HUES6 (cell line): ENCODE results near the gene USP4.
"Not testable (repeated sequence)": the region's sequence is repeated elsewhere in the genome, so short reads cannot be mapped to it uniquely, and the experiment has no call there.

Experiments
- H3K27ac ChIP-seq: 2 replicates; pipeline ENCODE4 v1.7.0; 2013; ENCODE audit warnings: low read depth, mild to moderate bottlenecking, low read length, inconsistent platforms
- H3K27me3 ChIP-seq: 2 replicates; pipeline ENCODE4 v1.6.1; 2013; ENCODE audit warnings: low read length; ENCODE audit not compliant: control insufficient read depth, insufficient read depth
- H3K36me3 ChIP-seq: 2 replicates; pipeline ENCODE4 v1.6.1; 2013; ENCODE audit warnings: low read length; ENCODE audit not compliant: control insufficient read depth, insufficient read depth
- H3K4me1 ChIP-seq: 2 replicates; pipeline ENCODE4 v1.6.1; 2013; ENCODE audit warnings: low read length; ENCODE audit not compliant: control insufficient read depth, insufficient read depth
- H3K4me3 ChIP-seq: 2 replicates; pipeline ENCODE4 v1.5.1; 2013; ENCODE audit warnings: low read depth, low read length
- H3K9ac ChIP-seq: one replicate; pipeline ENCODE4 v1.6.1; 2013; ENCODE audit warnings: mild to moderate bottlenecking, low read length
- H3K9me3 ChIP-seq: 2 replicates; pipeline ENCODE4 v1.6.1; 2013; ENCODE audit warnings: low read depth, low read length; ENCODE audit not compliant: control insufficient read depth, insufficient read depth

The USP4 gene

GRCh38 chr3:49371946-49372345, 32.1 kb upstream of the USP4 start:
- H3K27me3 ChIP-seq, result no peaks in the 10 kb centered on the region
- no peak overlapping the region for H3K9ac ChIP-seq
- no peak overlapping the region for H3K27ac ChIP-seq
- no peaks in the 10 kb centered on the region for H3K4me1 ChIP-seq
- H3K9me3 ChIP-seq, result no peaks in the 10 kb centered on the region
- no peak overlapping the region for H3K4me3 ChIP-seq
- H3K36me3 ChIP-seq, result peaks cover 70% of the 10 kb centered on the region

- Histone ChIP-seq H3K36me3 (peaks cover 79% of the 10 kb centered on the region), H3K9me3 (no peaks in the 10 kb centered on the region), H3K9ac (no peak overlapping the region), H3K4me3 (no peak overlapping the region), H3K4me1 (no peaks in the 10 kb centered on the region), H3K27ac (no peak overlapping the region), H3K27me3 (no peaks in the 10 kb centered on the region)
These were observed 30.9 kb upstream of the USP4 start for GRCh38 chr3:49370585-49371290.

DNA sequence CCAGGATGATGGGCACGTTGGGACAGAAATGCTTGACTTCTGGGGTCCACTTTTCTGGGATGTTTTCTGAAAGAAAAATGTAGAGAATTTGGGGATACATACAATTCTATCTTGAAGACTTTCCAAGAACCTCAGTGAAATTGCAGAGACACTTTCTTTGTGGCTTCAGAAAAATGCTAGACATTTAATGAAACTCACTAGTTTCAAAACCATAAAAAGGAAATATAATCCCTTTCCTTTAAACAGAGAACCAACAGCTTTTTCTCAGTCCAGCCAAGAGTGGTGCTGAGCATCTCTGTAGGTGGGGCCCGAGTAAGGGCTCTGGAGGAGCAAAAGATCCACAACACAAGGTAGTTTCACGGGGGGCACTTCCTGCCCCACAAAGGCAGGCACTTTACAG, 22.7 kb upstream of the USP4 start:
- H3K9ac ChIP-seq, result no peak overlapping the region
- no peak overlapping the region for H3K27ac ChIP-seq
- no peak overlapping the region for H3K4me3 ChIP-seq
- H3K9me3 ChIP-seq, result no peaks in the 10 kb centered on the region
- no peaks in the 10 kb centered on the region for H3K27me3 ChIP-seq
- peaks cover 69% of the 10 kb centered on the region for H3K36me3 ChIP-seq
- H3K4me1 ChIP-seq, result peaks cover 18% of the 10 kb centered on the region

DNA sequence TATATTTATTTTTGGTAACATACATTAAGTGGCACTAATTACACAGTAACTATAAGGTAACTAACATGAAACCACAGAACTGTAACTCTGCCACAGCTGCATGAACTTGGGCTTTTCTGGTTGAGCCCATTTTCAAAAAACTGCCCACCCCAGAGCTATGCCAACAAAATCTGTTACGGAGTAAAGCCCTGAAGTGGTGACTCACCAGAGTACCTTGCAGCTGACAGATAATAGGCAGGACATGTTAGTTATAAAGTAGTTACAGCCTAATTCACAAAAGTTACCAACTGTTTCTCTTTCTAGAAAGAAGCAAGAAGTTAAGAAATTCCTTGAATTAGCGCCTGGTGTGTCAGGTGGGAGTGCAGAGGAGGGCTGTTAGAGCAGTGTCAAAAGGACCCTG, 19.8 kb upstream of the USP4 start:
- H3K27ac ChIP-seq, result no peak overlapping the region
- H3K9ac ChIP-seq, result no peak overlapping the region
- no peaks in the 10 kb centered on the region for H3K9me3 ChIP-seq
- H3K27me3 ChIP-seq, result no peaks in the 10 kb centered on the region
- H3K4me3 ChIP-seq, result peak overlapping the region; percentile 70; the same call in 1 of the 2 replicates
- peaks cover 64% of the 10 kb centered on the region for H3K36me3 ChIP-seq
- peaks cover 18% of the 10 kb centered on the region for H3K4me1 ChIP-seq

DNA sequence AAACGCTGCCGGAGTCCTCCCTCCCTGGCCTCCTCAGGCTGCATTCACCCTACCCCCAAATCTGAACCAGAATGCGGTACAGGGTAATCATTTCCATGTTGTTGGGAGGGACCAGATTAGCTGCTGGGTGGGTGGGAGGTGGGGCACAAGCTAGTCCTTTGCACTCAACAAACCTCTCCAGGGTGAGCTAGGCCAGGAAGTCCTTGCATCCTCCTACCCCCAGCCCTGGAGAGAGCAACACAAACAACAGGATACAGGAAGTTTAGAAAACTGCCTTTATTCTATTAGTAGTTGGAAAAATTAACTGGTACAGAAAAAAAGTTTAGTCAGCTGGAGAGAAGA, 19.0 kb upstream of the USP4 start:
- Histone ChIP-seq H3K27ac (peak overlapping the region; percentile 88), H3K9ac (peak overlapping the region; percentile 89), H3K4me3 (peak overlapping the region; percentile 70), H3K9me3 (no peaks in the 10 kb centered on the region), H3K27me3 (no peaks in the 10 kb centered on the region), H3K4me1 (peaks cover 18% of the 10 kb centered on the region), H3K36me3 (peaks cover 62% of the 10 kb centered on the region)

- H3K9me3 ChIP-seq, result no peaks in the 10 kb centered on the region
- H3K9ac ChIP-seq, result peak within 1 kb of the TSS; percentile 89
- H3K4me3 ChIP-seq, result peak within 1 kb of the TSS; percentile 70
- peak within 1 kb of the TSS; percentile 88 for H3K27ac ChIP-seq
- peaks cover 18% of the 10 kb centered on the region for H3K4me1 ChIP-seq
- no peaks in the 10 kb centered on the region for H3K27me3 ChIP-seq
- H3K36me3 ChIP-seq, result peaks cover 57% of the 10 kb centered on the region
These were observed 18.5 kb upstream of the USP4 start, which contains the start of gene GPX1 for GRCh38 chr3:49358217-49358883. Gene GPX1, minus strand, starts transcription at chr3:49358353. Its CDS starts 75 bp downstream, at chr3:49358278.

DNA sequence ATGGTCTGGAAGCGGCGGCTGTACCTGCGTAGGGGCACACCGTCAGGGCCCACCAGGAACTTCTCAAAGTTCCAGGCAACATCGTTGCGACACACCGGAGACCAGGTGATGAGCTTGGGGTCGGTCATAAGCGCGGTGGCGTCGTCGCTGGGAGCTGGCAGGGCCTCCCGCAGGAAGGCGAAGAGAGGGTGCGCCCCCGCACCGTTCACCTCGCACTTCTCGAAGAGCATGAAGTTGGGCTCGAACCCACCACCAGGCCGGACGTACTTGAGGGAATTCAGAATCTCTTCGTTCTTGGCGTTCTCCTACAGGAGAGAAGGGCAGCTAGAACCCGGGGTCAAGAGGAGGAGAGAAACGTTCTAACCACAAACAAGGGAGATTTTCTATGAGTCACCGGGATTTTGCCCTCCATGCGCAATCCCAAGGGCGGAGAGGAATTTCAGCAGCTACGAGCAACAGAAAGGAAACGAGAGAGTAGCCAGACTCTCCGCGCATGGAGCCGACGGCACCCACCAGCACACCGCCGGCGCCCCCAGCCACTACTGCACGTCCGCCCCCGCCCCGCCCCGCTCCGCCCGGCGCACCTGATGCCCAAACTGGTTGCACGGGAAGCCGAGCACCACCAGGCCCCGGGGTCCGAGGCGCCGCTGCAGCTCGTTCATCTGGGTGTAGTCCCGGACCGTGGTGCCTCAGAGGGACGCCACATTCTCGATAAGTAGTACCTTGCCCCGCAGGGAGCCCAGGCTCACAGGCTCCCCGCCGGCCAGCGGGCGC, 17.8 kb upstream of the USP4 start:
- peak overlapping the region; percentile 70 for H3K4me3 ChIP-seq
- H3K36me3 ChIP-seq, result peaks cover 52% of the 10 kb centered on the region
- not testable (repeated sequence) for H3K27me3 ChIP-seq, H3K9me3 ChIP-seq
- peak overlapping the region; percentile 89 for H3K9ac ChIP-seq
- H3K27ac ChIP-seq, result peak overlapping the region; percentile 88
- H3K4me1 ChIP-seq, result peaks cover 18% of the 10 kb centered on the region

- not testable (repeated sequence) for H3K27me3 ChIP-seq, H3K27ac ChIP-seq, H3K9me3 ChIP-seq
- Histone ChIP-seq H3K36me3 (peaks cover 46% of the 10 kb centered on the region), H3K4me1 (peaks cover 18% of the 10 kb centered on the region), H3K4me3 (peak overlapping the region; percentile 70), H3K9ac (peak overlapping the region; percentile 89)
These were observed 17.2 kb upstream of the USP4 start for GRCh38 chr3:49357095-49357442.

DNA sequence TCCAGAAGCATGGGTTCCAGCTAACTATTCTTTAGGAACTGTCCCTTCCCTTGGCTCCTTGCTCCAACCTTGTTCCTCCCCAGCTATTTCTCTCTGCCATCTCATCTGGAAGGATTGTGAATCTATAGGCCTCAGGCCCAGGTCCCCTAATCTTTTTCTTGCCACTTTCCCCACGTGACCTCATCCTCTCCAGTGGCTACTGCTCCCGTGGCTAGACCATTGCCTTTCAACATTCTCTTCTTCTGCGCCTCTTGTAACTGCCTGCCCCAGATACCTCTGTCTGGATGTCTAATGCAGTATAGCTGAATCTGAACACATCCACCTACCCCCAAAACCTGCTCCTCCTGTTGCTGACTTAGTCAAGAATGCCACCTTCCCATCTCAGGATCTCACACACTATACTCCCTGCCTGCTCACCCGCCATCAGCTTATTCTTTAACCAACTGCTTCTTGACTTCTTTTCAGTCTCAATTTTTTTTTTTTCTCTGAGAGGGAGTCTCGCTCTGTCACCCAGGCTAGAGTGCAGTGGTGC, 13.1 kb upstream of the USP4 start:
- Histone ChIP-seq H3K27ac (no peak overlapping the region), H3K9me3 (no peaks in the 10 kb centered on the region), H3K4me1 (peaks cover 4% of the 10 kb centered on the region; the same call in 1 of the 2 replicates), H3K4me3 (no peak overlapping the region), H3K27me3 (no peaks in the 10 kb centered on the region), H3K9ac (no peak overlapping the region), H3K36me3 (peaks cover 14% of the 10 kb centered on the region)

- Histone ChIP-seq H3K4me1 (peaks cover 4% of the 10 kb centered on the region; the same call in 1 of the 2 replicates), H3K36me3 (peaks cover 14% of the 10 kb centered on the region), H3K9ac (no peak overlapping the region), H3K9me3 (no peaks in the 10 kb centered on the region), H3K27me3 (no peaks in the 10 kb centered on the region), H3K4me3 (no peak overlapping the region), H3K27ac (no peak overlapping the region)
These were observed 12.4 kb upstream of the USP4 start for GRCh38 chr3:49352281-49352680.
